ENCODE measurements around the gene CELSR1. TPM values are rescaled to one million over a fixed set of nuclear protein-coding genes. Genes with fewer than 3 reads are reported as not detected.

The CELSR1 gene
- total RNA-seq, 2 donors from 2014 or later = 24.4 to 34.1 TPM

DNA sequence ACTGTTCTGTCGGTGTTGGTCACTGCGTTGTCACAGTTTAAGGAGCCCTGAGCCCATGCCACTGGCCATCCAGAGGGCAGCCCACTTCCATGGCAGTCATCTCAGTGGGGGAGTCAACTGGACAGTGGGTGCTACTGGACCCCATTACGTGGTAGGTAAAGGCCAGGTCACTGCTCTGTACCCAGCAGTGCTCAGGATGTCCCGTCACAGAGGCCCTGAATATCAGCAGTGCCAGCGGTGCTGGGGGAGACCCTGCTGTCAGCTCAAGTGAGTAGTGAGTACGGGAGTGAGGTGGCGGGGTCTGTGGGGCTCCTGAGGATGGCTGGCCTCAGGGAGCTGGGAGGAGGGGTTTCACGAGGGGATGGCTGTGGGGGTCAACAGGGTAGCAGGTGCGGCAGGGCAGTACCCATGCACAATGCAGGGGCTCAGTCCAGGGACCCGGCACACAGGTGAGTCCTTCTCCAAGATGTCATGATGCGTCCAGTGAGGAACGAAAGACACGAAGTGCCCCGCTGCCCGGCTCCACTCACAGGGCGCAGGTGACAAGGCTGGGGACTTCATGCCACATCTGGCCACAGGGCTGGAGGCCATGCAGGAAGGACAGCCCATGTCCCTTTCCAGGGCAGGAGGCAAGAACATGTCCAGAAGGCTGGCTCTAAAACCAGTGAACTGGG is 27.9 kb downstream of the CELSR1 start:
- no peaks in the 10 kb centered on the region for H3K27me3 ChIP-seq (ENCODE audit: control insufficient read depth, insufficient read depth, low read length, poor library complexity, severe bottlenecking)
- H3K4me3 ChIP-seq (ENCODE audit: low read length) = no peak overlapping the region
- no peaks in the 10 kb centered on the region for H3K4me1 ChIP-seq (ENCODE audit: control insufficient read depth, insufficient read depth, low read length)
- no peaks in the 10 kb centered on the region for H3K36me3 ChIP-seq (ENCODE audit: control insufficient read depth, insufficient read depth, low read length)
- TF ChIP-seq, protein P1, sequence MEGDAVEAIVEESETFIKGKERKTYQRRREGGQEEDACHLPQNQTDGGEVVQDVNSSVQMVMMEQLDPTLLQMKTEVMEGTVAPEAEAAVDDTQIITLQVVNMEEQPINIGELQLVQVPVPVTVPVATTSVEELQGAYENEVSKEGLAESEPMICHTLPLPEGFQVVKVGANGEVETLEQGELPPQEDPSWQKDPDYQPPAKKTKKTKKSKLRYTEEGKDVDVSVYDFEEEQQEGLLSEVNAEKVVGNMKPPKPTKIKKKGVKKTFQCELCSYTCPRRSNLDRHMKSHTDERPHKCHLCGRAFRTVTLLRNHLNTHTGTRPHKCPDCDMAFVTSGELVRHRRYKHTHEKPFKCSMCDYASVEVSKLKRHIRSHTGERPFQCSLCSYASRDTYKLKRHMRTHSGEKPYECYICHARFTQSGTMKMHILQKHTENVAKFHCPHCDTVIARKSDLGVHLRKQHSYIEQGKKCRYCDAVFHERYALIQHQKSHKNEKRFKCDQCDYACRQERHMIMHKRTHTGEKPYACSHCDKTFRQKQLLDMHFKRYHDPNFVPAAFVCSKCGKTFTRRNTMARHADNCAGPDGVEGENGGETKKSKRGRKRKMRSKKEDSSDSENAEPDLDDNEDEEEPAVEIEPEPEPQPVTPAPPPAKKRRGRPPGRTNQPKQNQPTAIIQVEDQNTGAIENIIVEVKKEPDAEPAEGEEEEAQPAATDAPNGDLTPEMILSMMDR (conservative IDR thresholded peaks at IDR 0.05) = no peak
- peak overlapping the region; percentile 55 for H3K27ac Mint-ChIP-seq
- no peaks in the 10 kb centered on the region for H3K27me3 Mint-ChIP-seq (ENCODE audit: insufficient read depth)
- H3K36me3 Mint-ChIP-seq (ENCODE audit: low read depth) = no peaks in the 10 kb centered on the region
- DNase-seq = peak; percentile 45
- H3K9me3 ChIP-seq (ENCODE audit: control insufficient read depth, low read length) = no peaks in the 10 kb centered on the region
- peak overlapping the region; percentile 89 for H3K27ac ChIP-seq (ENCODE audit: low read depth, low read length)
- no peak overlapping the region for H3K9ac ChIP-seq (ENCODE audit: extremely low read depth, low read length, poor library complexity, severe bottlenecking)
- no peaks in the 10 kb centered on the region for H3K9me3 Mint-ChIP-seq
- WGBS, 2 experiments (ENCODE audit: insufficient coverage in 1 of 2, insufficient read length in 1 of 2) = 92% methylated on average over 12 to 16 of the region's 16 CpGs
- H3K4me1 Mint-ChIP-seq = peaks cover 6% of the 10 kb centered on the region
- H3K4me3 Mint-ChIP-seq = no peak overlapping the region

DNA sequence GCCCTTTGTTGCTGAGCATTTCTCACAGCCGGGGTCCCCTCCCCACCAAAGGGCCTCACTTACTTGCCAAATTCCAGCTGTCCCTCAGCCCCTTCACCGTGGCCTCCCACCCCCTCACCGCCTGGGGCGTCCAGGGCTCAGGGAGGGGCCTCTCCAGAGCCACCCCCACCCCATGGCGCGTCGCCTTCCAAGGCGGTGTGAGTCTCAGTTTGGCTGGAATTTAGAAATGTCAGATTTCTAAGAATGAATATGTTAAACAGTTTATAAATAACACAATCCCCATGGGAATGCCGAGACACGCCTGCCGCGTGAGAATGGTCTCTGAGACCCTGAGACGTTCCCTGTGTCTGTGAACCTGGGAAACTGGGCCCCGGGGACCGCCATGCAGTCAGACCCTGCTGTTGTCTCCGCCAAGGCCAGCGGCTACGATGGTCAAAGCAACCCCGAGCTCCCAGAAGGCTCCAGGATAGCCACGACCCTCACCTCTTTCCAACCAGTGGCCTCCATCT is 28.9 kb downstream of the CELSR1 start:
- no peaks in the 10 kb centered on the region for H3K4me1 ChIP-seq (ENCODE audit: control insufficient read depth, insufficient read depth, low read length)
- H3K36me3 ChIP-seq (ENCODE audit: control insufficient read depth, insufficient read depth, low read length) = no peaks in the 10 kb centered on the region
- TF ChIP-seq, protein P1 (conservative IDR thresholded peaks at IDR 0.05) = no peak
- Mint-ChIP-seq H3K27me3 (ENCODE audit: insufficient read depth) (no peaks in the 10 kb centered on the region), H3K36me3 (ENCODE audit: low read depth) (no peaks in the 10 kb centered on the region), H3K9me3 (no peaks in the 10 kb centered on the region), H3K4me3 (no peak overlapping the region), H3K4me1 (peaks cover 6% of the 10 kb centered on the region), H3K27ac (peak overlapping the region; percentile 35)
- no peak overlapping the region for H3K9ac ChIP-seq (ENCODE audit: extremely low read depth, low read length, poor library complexity, severe bottlenecking)
- peak overlapping the region; percentile 68 for H3K27ac ChIP-seq (ENCODE audit: low read depth, low read length)
- H3K9me3 ChIP-seq (ENCODE audit: control insufficient read depth, low read length) = no peaks in the 10 kb centered on the region
- DNase-seq = peak; percentile 59
- WGBS, 2 experiments (ENCODE audit: insufficient coverage in 1 of 2, insufficient read length in 1 of 2) = 74 to 75% methylated on average over 11 to 16 of the region's 20 CpGs
- H3K4me3 ChIP-seq (ENCODE audit: low read length) = no peak overlapping the region
- H3K27me3 ChIP-seq (ENCODE audit: control insufficient read depth, insufficient read depth, low read length, poor library complexity, severe bottlenecking) = no peaks in the 10 kb centered on the region

DNA sequence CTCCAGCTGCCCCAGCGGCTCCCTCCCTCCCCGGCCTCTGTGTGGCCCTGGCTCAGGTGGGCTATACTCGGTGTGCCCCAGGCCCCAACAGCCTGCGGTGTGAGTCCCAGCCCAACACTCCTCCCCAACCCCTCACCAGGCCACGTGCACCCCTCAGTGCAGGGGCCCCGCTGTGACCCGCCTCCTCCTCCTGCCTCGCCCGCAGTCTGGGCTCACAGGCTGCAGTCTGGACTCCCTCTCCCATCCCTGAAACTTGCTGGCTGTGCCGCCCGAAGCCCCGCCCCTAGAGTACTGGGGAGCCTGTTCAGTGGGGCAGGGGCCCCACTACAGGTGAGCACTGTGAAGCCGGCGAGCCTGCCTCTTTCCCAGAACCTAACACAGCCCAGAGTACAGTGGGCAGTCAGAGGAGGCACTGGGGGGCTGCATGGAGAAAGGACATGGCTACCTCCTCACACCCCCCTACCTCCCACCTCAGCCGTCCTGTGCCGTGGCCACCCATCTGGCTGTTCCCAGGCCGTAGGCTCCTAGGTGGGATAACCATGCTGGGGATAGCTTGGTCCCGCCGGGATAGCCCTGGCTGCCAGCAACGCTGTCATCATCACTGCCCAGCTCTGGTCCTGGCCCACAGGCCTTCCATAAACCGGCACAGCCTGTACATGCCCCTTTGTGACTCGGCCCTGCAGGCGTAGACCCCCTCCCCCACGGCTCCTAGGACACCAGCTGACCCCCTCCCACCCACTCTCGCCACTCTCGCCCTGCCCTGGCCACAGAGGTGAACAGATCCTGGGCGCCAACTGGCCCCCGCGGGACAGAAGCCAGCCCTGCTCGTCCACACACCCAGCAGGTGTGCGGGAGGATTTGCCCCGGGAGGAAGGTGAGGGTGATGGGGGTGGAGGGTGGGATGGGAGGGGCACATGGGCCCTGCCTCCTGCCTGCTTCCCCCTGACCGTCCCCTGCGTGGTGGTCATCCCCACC is 29.7 kb downstream of the CELSR1 start:
- TF ChIP-seq, protein P1 (conservative IDR thresholded peaks at IDR 0.05) = no peak
- no peak overlapping the region for H3K4me3 Mint-ChIP-seq
- no peak overlapping the region for H3K27ac Mint-ChIP-seq
- H3K9ac ChIP-seq (ENCODE audit: extremely low read depth, low read length, poor library complexity, severe bottlenecking) = no peak overlapping the region
- DNase-seq = peak; percentile 62
- peak overlapping the region; percentile 60 for H3K27ac ChIP-seq (ENCODE audit: low read depth, low read length)
- H3K4me1 ChIP-seq (ENCODE audit: control insufficient read depth, insufficient read depth, low read length) = no peaks in the 10 kb centered on the region
- H3K9me3 Mint-ChIP-seq = no peaks in the 10 kb centered on the region
- no peaks in the 10 kb centered on the region for H3K27me3 ChIP-seq (ENCODE audit: control insufficient read depth, insufficient read depth, low read length, poor library complexity, severe bottlenecking)
- no peaks in the 10 kb centered on the region for H3K9me3 ChIP-seq (ENCODE audit: control insufficient read depth, low read length)
- H3K4me1 Mint-ChIP-seq = peaks cover 6% of the 10 kb centered on the region
- 85 to 92% methylated on average over 5 to 34 of the region's 34 CpGs for WGBS, 2 experiments (ENCODE audit: insufficient coverage in 1 of 2, insufficient read length in 1 of 2)
- H3K4me3 ChIP-seq (ENCODE audit: low read length) = no peak overlapping the region
- H3K36me3 ChIP-seq (ENCODE audit: control insufficient read depth, insufficient read depth, low read length) = no peaks in the 10 kb centered on the region
- no peaks in the 10 kb centered on the region for H3K36me3 Mint-ChIP-seq (ENCODE audit: low read depth)
- no peaks in the 10 kb centered on the region for H3K27me3 Mint-ChIP-seq (ENCODE audit: insufficient read depth)
